Measurements from ENCODE around the gene CEMP1.

Gene CEMP1

GRCh38 chr16:2520784-2521531 lies 10.2 kb downstream of the CEMP1 start:
- DNase-seq (ENCODE audit: low read depth in 2 of 2, low spot score in 1 of 2): no peak

- peak; percentile 72 to 74 for DNase-seq (ENCODE audit: low read depth in 2 of 2, low spot score in 1 of 2)
These were observed 11.0 kb downstream of the CEMP1 start, which contains the start of gene AMDHD2 for GRCh38 chr16:2520097-2520783. Gene AMDHD2 (plus strand): TSS chr16:2520371. CDS start chr16:2520459, 88 bp downstream.

GRCh38 chr16:2519711-2520080 lies 11.5 kb downstream of the CEMP1 start:
- DNase-seq (ENCODE audit: low read depth in 2 of 2, low spot score in 1 of 2): no peak

- no peak for DNase-seq (ENCODE audit: low read depth in 2 of 2, low spot score in 1 of 2)
These were observed 12.1 kb downstream of the CEMP1 start for GRCh38 chr16:2518823-2519710.

GRCh38 chr16:2517954-2518605 lies 13.1 kb downstream of the CEMP1 start:
- DNase-seq (ENCODE audit: low read depth in 2 of 2, low spot score in 1 of 2): no peak

- no peak for DNase-seq (ENCODE audit: low read depth in 2 of 2, low spot score in 1 of 2)
These were observed 14.6 kb downstream of the CEMP1 start for GRCh38 chr16:2516391-2517240.

GRCh38 chr16:2515180-2515851 lies 15.9 kb downstream of the CEMP1 start:
- DNase-seq (ENCODE audit: low read depth in 2 of 2, low spot score in 1 of 2): no peak

GRCh38 chr16:2514333-2515179 lies 16.7 kb downstream of the CEMP1 start:
- DNase-seq (ENCODE audit: low read depth in 2 of 2, low spot score in 1 of 2): no peak

- DNase-seq (ENCODE audit: low read depth in 2 of 2, low spot score in 1 of 2): peak; percentile 72 to 80
These were observed 17.5 kb downstream of the CEMP1 start, which contains the start of gene ATP6V0C for GRCh38 chr16:2513405-2514332. Gene ATP6V0C (plus strand): TSS chr16:2513952. CDS start chr16:2514104, 152 bp downstream.

- DNase-seq (ENCODE audit: low read depth in 2 of 2, low spot score in 1 of 2): no peak
These were observed 18.3 kb downstream of the CEMP1 start for GRCh38 chr16:2512735-2513404.

- DNase-seq (ENCODE audit: low read depth in 2 of 2, low spot score in 1 of 2): no peak
These were observed 19.0 kb downstream of the CEMP1 start for GRCh38 chr16:2511996-2512734.

GRCh38 chr16:2511128-2511800 lies 19.9 kb downstream of the CEMP1 start:
- no peak for DNase-seq (ENCODE audit: low read depth in 2 of 2, low spot score in 1 of 2)

GRCh38 chr16:2508722-2509400 lies 22.3 kb downstream of the CEMP1 start:
- DNase-seq (ENCODE audit: low read depth in 2 of 2, low spot score in 1 of 2): no peak

- DNase-seq (ENCODE audit: low read depth in 2 of 2, low spot score in 1 of 2): no peak
These were observed 23.5 kb downstream of the CEMP1 start for GRCh38 chr16:2507665-2508064.

GRCh38 chr16:2507052-2507659 lies 24.1 kb downstream of the CEMP1 start:
- no peak for DNase-seq (ENCODE audit: low read depth in 2 of 2, low spot score in 1 of 2)

All from stimulated activated CD8-positive, alpha-beta memory T cell treated with anti-CD3 and anti-CD28 coated beads, Interleukin-4, amount 100 ng/mL, for 4 hours (primary cell).